Breast epithelium (tissue), 4 donors: Measurements from ENCODE around the gene NOMO2. TPM values are rescaled to one million over a fixed set of nuclear protein-coding genes. Genes with fewer than 3 reads are reported as not detected.
"Not testable (repeated sequence)": the region's sequence is repeated elsewhere in the genome, so short reads cannot be mapped to it uniquely, and the experiment has no call there.

Experiments used
- DNase-seq, 2 donors: peaks; one replicate each; pipeline ENCODE4 v3.0.0-alpha.2; 2019; ENCODE audit warnings: low spot score in 2 of 2
- H3K27ac ChIP-seq, 2 donors: fragments of 200-600 bp; sonication (generic) in 1 of 2; one replicate each; pipeline ENCODE4 v1.5.1; 2016 to 2019; ENCODE audit warnings: mild to moderate bottlenecking in 1 of 2
- H3K27me3 ChIP-seq, 2 donors: fragments of 200-600 bp; sonication (generic) in 1 of 2; one replicate each; pipeline versions ENCODE4 v1.5.1 to v1.6.0; 2017 to 2019; ENCODE audit warnings: control low read depth in 1 of 2, mild to moderate bottlenecking in 1 of 2
- H3K36me3 ChIP-seq: fragments of 200-600 bp; one replicate; pipeline ENCODE4 v1.5.1; 2019
- H3K4me1 ChIP-seq, 2 donors: fragments of 200-600 bp; sonication (generic); one replicate each; pipeline ENCODE4 v1.5.1; 2016 to 2019; ENCODE audit warnings: control low read depth in 1 of 2
- H3K4me3 ChIP-seq, 3 donors: fragments of 200-600 bp; sonication (generic); 1 replicate in 2 of 3; 2 replicates in 1 of 3; pipeline ENCODE4 v1.5.1; 2016 to 2019; ENCODE audit warnings: mild to moderate bottlenecking in 3 of 3, moderate library complexity in 2 of 3
- H3K9me3 ChIP-seq, 2 donors: fragments of 200-600 bp; sonication (generic) in 1 of 2; one replicate each; pipeline ENCODE4 v1.5.1; 2016 to 2019; ENCODE audit warnings: control low read depth in 1 of 2
- intact Hi-C: fragments of 100-400 bp; cut with DNase I; formaldehyde crosslinking; loops from one replicate; pipeline ENCODE4 v1.15.1; 2023; ENCODE audit warnings: low total_unique reads
- total RNA-seq, 3 donors: library from RNA; depleted of rRNA; stranded (reverse); fragments of >200 nt; gene quantifications; one replicate each; pipeline ENCODE4 v1.1.0, GENCODE V29; 2016

Gene NOMO2
- total RNA-seq, 3 donors from 2014 or later = 39.5 to 67.2 (median 49.3) TPM

DNA sequence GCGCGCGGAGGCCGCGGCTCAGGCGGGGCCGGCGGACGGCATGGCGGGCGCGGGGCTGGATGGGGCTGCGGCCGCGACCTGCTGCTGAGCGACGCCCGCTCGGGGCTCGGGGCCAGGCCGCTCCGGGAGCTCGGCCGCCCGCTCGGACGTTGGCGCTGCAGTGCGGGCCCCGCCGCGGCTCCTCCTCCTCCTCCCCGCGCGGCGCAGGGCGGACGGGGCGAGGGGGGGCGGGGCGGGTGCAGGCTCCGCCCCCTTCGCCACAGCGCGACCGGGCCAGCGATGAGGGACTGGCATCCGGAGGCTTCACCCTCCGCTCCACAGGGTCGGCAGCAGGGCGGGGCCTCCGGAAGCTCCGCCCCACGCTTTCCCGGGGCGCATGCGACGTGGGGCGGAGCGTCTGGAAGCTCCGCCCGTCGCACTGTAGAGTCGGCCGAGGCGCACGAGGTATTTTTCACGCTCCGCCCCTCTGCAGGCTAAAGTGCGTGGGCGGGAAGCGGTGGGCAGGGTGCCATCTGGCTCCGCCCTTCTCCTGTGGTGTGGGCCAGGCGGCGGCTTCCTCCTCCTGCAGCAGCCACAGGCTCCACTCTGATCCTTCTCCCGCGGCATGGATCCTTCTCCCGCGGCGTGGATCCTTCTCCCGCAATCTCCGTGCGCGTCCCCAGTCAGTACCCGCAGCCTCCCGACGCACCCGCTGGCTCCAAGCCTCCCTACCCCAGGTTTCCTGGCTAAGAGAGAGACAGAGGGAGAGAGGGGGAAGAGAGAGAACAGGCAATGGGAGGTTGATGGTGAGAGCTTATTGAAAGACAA, 159.8 kb downstream of the NOMO2 start:
- H3K4me3 ChIP-seq, intact Hi-C loops, DNase-seq, H3K4me1 ChIP-seq, H3K36me3 ChIP-seq, H3K27me3 ChIP-seq, H3K9me3 ChIP-seq, H3K27ac ChIP-seq: not testable (repeated sequence)

DNA sequence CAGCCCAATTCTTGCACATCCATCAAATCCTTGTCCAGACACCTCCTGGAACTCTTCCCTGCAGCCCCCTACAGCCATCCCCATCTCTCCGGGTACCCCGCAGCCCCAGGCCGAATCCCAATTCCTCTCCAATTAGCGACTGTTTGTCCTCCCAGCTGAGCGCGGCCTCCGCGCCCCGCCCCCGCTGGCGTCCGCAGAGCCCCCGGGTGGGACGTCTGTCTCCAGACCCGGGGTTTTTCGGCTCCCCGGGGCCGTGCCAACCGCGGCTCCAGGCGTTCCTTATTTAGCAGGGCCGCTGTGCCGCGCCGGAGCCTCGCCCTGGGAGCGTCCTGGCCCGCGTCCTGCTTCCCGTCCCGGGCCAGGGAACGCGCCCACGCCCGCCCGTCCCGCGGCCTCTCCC, 160.7 kb downstream of the NOMO2 start:
- H3K4me1 ChIP-seq, H3K36me3 ChIP-seq, H3K27me3 ChIP-seq, intact Hi-C loops, H3K9me3 ChIP-seq: not testable (repeated sequence)
- DNase-seq = peak in 1 of 2 donors; percentile 50
- H3K4me3 ChIP-seq = peak overlapping the region; percentile 38 to 69 (median 47)
- peak overlapping the region in 1 of 2 donors; percentile 69 for H3K27ac ChIP-seq

DNA sequence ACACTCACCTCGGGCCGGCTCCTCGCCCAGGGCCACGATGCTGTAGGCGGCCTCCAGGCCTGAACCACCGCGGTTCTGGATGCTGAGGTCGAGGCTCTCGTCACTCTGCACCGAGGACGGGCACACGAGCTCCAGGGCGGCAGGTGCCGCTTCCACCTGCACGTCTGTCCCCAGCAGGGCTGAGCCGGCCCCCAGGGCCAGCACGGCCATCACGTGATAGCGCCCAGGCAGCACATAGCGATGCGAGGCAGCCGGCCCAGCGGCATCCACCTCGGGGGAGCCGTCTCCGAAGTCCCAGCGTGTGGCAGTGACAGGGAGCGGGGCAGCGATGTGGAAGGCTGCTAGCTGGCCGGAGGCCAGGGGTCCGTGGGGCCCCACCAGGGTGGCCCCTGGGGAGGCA, 167.5 kb downstream of the NOMO2 start:
- H3K36me3 ChIP-seq, H3K4me1 ChIP-seq, H3K27ac ChIP-seq, H3K9me3 ChIP-seq, H3K4me3 ChIP-seq, intact Hi-C loops, DNase-seq, H3K27me3 ChIP-seq: not testable (repeated sequence)

DNA sequence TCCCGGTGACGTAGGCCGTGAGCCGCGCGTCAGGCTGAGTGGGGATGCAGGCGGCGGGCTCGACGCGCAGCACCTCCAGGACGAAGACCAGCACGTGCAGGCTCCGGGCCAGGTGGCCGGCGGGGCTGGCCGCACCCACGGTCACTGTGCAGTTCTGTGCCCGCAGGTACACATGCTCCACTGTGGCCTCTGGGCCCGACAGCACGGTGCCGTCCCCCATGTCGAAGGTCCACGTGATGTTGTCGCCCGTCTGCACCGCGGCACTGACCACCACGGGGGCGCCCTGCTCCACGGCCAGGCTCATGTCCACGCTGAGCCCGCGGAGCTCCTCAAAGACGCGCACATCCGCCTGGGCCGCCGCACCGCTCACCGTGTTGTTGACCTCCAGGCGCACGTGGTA, 174.1 kb downstream of the NOMO2 start:
- intact Hi-C loops = not testable (repeated sequence)

DNA sequence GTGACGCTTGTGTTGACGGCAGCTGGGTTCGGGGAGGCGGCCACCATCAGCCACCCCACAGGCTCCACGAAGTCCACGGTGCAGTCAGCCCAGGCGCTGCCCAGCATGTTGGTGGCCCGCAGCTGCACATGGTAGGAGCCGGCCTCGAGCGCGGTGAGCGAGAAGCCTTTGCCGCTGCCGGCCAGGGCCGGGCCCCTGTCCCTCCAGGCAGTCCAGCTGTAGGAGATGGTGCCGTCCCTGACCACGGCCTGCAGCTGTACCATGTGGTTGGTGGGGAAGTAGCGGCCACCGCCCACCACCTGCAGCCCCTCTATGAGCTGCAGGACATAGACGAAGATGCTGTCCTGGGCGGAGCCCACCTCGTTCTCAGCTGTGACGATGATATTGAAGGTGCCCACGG, 175.4 kb downstream of the NOMO2 start:
- H3K4me1 ChIP-seq, H3K4me3 ChIP-seq, H3K36me3 ChIP-seq, DNase-seq, intact Hi-C loops, H3K27ac ChIP-seq, H3K27me3 ChIP-seq, H3K9me3 ChIP-seq: not testable (repeated sequence)

More for the DNA sequence above, 174.1 kb downstream of the NOMO2 start:
- H3K4me1 ChIP-seq, H3K9me3 ChIP-seq, DNase-seq, H3K36me3 ChIP-seq, H3K27ac ChIP-seq, H3K27me3 ChIP-seq, H3K4me3 ChIP-seq: not testable (repeated sequence)

DNA sequence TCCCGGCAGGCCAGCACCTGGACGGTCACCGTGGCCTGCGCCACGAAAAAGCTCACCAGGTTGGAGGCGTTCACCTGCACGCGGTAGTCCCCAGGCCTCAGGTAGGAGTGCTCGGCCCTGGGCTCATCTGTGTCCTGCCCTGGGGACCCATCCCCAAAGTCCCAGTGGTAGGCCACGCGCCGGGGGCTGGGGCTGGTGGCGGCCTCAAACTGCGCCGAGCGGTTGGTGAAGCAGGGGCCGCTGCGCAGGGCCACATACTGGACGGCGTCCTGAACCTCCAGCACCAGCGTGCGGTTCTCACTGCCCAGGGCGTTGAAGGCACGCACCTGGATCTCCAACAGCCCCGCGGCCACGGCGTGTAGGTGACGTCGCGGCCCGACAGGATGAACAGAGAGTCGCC, 176.6 kb downstream of the NOMO2 start:
- DNase-seq, H3K9me3 ChIP-seq, intact Hi-C loops, H3K4me1 ChIP-seq, H3K4me3 ChIP-seq, H3K27ac ChIP-seq, H3K27me3 ChIP-seq, H3K36me3 ChIP-seq: not testable (repeated sequence)

DNA sequence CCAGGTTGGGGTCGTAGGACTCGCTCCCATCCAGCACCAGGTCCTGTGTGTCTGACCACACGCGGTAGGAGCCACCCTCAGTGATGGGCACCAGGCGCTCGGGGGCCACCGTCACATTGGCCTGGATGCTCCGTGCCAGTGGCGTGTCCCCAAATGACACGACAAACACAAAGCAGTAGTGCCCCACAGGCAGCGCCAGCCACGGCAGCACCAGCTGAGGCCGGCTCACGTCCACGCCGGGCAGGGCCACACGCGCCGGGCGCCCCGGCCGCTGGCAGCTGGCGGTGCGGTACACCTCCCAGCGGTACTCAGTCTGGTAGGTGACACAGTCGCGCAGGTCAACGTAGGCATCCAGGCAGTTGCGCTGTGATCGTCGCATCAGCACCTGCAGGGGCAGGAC, 177.0 kb downstream of the NOMO2 start:
- H3K27me3 ChIP-seq, H3K4me3 ChIP-seq, H3K9me3 ChIP-seq, H3K36me3 ChIP-seq, H3K27ac ChIP-seq, H3K4me1 ChIP-seq, intact Hi-C loops, DNase-seq: not testable (repeated sequence)

DNA sequence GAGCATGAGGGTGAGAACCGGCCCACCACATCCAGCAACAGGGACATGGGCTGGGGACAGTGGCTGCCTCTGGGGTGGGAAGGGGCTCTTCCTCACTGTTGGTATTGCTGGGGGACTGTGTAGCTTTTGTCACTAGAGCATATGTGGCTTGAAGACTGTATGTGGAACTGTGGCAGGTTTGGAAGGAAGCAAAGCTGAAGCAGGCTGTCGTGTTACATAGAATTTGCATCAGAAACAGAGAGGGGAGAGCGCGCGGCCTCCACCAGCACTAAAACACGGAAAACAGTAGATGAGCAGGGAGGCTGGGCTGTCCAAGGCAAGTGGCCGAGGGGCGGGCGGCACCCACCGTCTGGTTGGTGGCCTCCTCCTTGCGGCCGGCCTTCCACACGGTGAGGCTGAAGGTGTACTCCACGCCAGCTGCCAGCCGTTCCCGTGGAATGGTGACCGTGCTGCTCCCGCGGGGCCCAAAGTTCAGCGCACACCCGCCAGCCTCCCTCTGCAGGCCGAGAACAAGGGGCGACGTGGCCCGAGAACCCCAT, 177.7 kb downstream of the NOMO2 start:
- intact Hi-C loops, H3K4me1 ChIP-seq, H3K9me3 ChIP-seq, H3K4me3 ChIP-seq, H3K27me3 ChIP-seq, H3K36me3 ChIP-seq, DNase-seq, H3K27ac ChIP-seq: not testable (repeated sequence)

DNA sequence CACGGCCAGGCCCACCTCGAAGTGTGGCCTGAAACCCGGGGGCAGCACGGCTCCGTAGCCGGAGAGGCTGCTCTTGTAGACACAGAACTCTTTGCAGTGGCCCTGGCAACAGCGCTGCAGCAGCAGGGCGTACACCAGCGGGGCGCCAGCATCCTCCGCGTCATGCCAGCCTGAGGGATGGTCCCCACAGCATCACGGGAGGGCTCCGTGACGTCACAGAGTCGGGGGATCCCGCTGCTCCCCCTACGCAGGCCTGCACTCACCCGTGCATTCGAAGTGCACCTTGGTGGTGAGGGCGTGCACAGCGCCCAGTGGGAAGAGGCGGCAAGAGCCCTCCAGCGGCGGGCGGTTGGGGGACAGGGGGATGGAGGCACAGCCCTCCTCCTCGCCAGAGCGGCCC, 179.2 kb downstream of the NOMO2 start:
- H3K4me3 ChIP-seq, intact Hi-C loops, H3K27me3 ChIP-seq, H3K4me1 ChIP-seq, H3K27ac ChIP-seq, DNase-seq, H3K9me3 ChIP-seq, H3K36me3 ChIP-seq: not testable (repeated sequence)

Other genes starting within 250 kb of the NOMO2 start
- gene NPIPA8, start 225.4 kb downstream of the NOMO2 start, total RNA-seq = 10 to 100 TPM in 1 of 3 donors, not detected in 2; 11.0 TPM
- gene RPS15A, start 228.2 kb upstream of the NOMO2 start, total RNA-seq = 1,000 to 10,000 TPM; 2,031 to 3,077 (median 2,955) TPM
- 100 to 1,000 TPM; 199 to 368 (median 302) TPM for gene ARL6IP1, start 239.5 kb upstream of the NOMO2 start, total RNA-seq